HK-2 (cell line): ENCODE measurements around the gene AP2A1.
"Not testable (repeated sequence)": the region's sequence is repeated elsewhere in the genome, so short reads cannot be mapped to it uniquely, and the experiment has no call there.

Experiments used
- DNase-seq: peaks from one replicate; pipeline ENCODE4 v3.0.0-alpha.2; 2018; ENCODE audit not compliant: unreplicated experiment

Gene AP2A1

DNA sequence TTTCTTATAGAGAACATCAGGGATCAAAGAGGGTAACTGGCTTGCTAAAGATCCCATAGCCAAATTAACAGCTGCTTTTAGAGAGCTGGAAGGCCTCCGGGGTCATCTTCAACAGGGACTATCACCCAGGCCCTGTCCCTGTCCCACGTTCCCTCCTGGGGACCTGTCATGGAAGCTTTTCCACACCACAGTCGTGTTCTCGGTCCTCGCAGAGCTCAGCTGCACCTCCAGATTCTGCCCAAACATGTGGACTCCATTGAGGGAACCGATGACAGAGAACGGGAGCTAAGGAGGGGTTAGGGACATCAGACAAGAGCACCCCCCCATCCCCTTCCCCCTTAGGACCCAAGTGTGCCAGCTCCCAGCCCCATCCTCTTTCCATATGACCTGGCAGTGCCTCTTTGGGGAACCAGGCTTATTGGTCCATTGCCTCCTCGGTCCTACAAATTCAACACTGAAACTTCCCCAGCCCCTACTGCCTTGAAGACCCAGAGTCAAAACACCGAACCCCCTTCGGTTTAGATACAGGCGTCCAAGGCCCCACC lies 45.7 kb downstream of the AP2A1 start:
- no peak for DNase-seq

DNA sequence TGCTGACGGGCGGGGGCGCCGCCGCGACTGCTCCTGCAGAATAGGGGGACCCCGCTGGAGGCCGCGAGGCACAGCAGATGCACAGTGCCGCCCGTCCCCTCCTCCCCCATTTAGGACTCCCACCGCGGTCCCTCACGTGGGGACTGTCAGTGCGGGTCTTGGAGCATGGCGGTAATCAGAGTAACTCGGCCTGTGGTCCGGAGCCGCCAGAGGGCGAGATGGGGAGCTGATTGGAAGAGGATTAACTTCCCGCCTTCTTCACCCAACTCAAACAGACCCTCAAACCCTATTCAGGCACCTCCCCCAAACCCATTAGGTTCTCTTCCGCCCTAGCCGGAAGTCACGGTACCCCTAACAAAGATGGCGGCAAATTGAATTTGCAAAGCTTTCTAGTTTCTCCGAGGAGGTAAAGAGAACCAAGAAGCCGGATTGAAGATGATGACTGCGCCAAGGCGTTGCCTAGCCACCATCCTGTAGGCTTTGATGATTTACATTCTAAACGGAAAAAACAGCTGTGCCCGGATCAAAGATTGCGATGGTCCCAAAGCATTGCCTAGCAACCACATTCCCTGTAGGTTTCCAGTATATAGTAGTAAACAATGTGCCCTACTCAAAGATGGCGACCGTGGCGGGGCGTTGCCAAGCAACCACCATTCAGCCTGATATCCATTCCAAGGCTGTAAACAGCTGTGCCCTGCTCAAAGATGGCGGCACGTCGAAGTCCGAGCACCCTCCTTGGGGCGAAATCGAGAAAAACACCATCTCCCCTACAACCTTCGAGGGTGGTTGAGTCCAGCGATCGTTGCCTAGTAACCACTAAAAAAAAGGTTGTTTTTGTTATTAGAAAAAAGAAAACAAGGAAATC lies 46.4 kb downstream of the AP2A1 start, which contains the start of gene FUZ:
TSS of gene FUZ (minus strand) at position 296 of the 865 bp plus-strand sequence. CDS start at position 110, 186 bp downstream.
- DNase-seq = peak; percentile 88

DNA sequence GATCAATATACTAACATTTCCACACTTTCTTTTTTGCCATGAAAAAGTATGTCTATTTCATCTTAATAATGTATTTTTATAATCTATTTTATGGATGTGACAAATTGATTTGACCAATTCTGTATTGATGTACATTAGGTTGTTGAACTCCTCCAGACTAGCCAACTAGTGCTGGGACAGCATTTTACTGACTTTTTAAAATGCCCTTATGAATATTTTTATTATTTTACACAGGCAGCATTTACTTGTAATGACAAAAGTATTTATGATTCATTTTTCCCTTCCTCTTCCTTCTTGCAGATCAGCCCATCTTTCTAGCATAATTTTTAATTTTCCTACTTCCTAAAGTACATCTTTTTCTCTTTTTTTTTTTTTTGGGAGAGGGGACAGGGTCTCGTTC lies 47.2 kb downstream of the AP2A1 start:
- DNase-seq = no peak

DNA sequence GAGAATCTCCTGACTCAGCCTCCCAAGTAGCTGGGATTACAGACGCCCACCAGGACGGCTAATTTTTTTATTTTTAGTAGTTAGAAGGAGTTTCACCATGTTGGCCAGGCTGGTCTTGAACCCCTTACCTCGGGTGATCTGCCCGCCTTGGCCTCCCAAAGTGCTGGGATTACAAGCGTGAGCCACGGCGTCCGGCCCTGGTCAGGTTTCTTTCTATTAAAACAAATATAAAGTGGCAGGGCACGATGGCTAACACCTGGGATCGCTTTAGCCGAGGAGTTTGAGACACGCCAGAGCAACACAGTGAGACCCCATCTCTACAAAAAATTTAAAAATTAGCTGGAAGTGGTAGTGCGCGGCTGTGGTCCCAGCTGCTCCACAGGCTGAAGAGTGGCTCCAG lies 49.8 kb downstream of the AP2A1 start:
- no peak for DNase-seq

DNA sequence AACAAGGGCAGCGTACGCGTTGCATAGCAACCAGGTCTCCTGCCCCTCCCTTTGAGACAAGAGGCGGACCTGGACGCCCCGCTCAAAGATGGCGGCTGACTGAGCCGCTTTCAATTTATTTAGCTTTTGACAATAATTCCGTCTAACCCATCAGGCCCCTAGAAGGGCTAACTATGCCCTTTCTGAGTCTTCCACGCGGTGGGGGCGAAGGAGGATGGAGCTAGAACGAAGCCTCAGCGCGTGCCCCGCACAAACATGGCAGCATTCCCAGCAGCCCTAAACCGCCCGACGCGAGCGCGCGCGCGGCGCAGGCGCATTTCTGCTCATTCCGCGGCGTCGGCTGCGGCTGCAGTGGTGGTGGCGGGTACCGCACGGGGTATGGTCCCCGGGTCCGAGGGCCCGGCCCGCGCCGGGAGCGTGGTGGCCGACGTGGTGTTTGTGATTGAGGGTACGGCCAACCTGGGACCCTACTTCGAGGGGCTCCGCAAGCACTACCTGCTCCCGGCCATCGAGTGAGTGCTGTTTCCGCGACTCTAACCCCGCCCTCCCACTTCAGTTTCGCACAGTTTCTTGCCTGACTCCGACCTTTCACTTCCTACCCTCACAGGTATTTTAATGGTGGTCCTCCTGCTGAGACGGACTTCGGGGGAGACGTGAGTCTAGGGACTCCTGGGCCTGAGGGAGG lies 51.3 kb downstream of the AP2A1 start, which contains the start of gene MED25:
TSS of gene MED25 (plus strand) at position 326 of the 685 bp plus-strand sequence. CDS start at position 379, 53 bp downstream.
- DNase-seq = peak; percentile 85

DNA sequence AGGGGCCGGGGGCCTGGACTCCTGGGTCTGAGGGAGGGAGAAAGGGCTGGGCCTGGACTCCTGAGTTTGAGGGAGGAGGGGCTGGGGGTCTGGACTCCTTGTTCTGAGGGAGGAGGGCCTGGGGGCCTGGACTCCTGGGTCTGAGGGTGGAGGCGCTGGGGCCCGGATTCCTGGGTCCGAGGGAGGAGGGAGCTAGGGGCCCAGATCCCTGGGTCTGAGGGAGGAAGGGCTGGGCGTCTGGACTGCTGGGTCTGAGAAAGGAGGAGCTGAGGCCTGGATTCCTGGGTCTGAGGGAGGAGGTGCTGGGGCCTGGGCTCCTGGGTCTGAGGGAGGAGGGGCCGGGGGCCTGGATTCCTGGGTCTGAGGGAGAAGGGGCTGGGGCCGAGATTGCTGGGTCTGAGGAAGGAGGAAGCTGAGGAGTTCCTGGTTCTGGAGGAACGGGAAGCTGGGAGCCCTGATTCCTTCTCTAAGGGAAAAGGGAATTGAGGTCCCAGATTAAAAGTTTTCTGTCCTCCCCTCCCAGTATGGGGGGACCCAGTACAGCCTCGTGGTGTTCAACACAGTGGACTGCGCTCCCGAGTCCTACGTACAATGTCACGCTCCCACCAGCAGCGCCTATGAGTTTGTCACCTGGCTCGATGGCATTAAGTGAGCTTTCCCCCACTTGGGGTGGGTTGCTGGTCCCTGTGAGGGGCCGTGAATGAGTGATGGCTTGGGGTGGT lies 52.0 kb downstream of the AP2A1 start:
- no peak for DNase-seq

DNA sequence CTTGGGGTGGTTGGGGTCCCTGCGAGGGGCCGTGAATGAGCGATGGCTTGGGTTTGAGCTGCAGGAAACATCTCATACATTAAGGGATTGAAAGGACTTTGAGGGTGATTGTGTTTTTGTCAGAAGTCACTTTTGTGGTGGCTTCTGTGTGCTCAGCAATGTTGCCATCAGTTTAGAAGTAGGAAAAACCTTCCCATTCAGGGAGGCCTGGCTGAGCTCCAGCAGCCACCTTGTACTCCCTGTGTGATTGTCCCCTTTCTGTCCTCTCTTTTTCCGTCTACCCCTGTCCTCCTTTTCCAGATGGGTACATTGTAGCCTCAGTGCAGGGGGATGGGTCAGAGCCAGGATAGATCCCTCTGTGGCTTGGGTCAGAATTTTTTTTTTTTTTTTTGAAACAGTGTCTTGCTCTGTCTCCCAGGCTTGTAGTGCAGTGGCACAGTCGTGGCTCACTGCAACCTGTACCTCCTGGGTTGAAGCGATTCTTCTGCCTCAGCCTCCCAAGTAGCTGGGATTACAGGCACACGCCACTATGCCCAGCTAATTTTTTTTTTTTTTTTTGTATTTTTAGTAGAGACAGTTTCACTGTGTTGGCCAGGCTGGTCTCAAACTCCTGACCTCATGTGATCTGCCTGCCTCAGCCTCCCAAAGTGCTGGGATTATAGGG lies 52.8 kb downstream of the AP2A1 start:
- not testable (repeated sequence) for DNase-seq

DNA sequence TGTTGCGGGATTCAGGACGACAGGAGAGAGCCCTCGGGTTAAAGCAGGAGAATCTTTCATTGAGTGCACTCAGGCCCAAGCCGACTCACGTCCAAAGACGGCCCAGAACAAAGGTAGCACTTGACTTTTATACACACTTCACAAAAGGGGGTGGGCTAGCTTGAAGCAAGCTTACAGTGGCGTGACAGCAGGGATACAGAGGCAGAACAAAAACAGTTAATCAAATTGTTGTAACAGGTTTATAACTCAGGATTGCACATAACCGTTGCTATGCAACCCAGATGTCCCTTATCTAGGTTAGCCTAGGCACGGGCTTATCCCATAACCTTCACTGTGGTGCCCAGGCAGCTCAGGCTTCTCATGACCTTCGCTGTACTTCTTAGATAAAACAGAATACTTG lies 53.3 kb downstream of the AP2A1 start:
- no peak for DNase-seq

DNA sequence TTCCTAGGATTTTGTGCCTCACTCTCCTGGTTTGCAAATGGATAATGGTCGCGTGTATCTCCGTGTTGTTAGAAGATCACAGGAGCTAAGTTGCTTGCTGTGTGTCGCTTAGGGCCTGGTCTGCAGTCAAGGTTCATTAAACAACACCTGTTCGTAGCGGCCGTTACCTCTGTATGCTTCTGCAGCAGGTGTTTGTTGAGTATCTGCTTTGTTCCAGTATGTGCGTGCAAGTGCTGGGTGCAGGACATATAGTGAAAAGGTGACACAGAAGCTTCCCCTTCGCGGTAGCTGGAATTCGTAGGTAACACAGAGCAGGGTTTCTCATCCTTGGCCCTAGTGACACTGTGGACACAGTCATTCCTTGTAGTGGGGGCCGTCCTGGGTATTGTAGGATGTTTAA lies 56.7 kb downstream of the AP2A1 start:
- DNase-seq = no peak

DNA sequence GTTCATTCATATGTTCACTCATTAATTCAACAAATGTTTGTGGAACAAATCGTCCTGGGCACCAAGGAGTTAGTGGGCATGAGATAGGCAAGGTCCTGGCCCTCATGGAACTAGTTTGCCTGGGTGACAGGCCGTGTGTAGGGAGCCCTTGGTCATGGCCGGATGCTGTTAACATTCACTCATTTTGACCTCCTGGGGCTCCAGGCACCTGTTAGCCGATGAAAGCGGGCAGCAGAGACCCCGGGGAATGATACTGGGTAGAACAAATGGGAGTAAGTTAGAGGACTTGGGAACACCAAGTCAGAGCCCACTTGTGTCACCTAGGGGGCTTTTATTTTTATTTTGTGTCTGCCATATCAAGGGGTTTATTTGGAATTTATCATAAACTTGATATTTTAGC lies 57.9 kb downstream of the AP2A1 start:
- DNase-seq = no peak

DNA sequence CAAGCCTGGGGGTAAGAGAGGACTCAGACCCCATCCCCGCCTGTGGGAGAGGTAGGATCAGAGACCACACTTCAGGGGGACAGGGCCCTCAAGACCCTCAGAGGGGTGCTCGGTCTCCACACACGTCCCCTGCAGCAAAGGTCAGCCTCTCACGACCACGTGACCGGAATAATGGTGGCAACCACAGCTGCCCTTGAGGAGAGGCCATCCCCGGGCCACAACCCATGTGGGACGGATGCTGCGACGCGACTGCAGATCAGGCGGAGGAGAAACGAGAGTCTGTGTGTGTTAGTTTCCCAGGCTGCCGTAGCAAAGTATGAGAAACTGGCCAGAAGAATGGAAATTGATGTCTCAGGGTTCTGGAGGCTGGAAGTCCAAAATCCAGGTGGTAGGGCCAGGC lies 60.2 kb downstream of the AP2A1 start:
- no peak for DNase-seq

DNA sequence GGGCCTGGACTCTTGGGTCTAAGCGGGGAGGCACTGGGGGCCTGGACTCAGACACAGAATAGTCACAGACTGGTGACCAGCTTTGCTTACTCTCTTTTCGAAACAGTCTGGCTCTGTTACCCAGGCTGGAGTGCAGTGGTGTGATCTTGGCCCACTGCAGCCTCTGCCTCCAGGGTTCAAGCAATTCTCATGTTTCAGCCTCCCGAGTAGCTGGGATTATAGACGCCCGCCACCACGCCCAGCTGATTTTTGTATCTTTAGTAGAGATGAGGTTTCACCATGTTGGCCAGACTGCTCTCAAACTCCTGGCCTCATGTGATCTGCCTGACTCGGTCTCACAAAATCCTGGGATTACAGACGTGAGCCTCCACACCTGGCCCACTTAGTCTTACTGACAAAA lies 62.4 kb downstream of the AP2A1 start:
- no peak for DNase-seq

DNA sequence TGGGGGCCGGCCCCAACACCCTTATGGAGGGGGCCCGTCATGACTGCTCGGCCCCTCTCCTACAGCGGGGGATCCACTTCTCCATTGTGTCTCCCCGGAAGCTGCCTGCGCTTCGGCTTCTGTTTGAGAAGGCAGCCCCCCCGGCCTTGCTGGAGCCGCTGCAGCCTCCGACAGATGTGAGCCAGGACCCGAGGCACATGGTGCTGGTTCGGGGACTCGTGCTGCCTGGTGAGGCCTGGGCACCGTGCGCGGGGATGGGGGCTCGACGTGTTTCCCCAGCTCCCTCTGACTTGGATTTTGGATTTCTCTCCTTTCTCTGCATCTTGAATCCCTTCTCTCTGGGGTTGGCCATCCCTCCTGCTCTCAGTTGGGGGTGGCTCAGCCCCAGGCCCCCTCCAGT lies 62.9 kb downstream of the AP2A1 start:
- DNase-seq = no peak

DNA sequence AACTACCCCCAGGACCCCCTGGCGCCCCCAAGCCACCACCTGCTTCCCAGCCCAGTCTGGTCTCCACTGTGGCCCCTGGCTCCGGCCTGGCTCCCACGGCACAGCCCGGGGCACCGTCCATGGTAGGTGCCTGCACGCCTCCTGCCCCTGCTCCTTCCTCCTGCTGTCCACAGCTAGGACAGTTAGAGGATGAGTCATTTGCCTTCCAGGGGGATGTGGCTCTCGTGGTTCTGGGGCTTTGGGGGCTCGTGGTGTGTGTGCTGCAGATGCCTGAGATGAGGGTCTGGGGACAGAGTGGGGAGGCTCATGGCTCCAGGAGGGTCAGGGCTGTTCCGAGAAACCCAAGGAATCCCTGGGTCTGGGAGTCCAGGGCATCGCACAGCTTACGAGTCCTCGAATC lies 64.0 kb downstream of the AP2A1 start:
- DNase-seq = no peak

DNA sequence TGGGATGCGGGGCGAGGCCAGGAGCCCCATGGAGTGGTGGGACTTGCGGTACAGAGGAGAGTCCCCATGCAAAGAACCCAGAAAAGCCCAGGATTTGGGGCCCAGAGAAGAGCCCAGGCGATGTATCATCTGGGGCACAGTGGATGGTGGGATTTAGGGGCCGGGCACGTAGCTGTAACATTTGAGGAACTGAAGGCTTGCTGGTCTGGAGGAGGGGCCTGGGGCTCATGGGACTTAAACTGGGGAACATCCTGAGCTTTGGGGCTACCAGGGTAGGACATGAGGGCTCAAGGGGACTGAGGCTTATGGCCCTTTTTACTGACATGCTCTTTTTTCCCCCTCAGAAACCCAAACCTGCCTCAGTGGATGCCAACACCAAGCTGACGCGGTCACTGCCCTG lies 64.8 kb downstream of the AP2A1 start:
- DNase-seq = no peak

DNA sequence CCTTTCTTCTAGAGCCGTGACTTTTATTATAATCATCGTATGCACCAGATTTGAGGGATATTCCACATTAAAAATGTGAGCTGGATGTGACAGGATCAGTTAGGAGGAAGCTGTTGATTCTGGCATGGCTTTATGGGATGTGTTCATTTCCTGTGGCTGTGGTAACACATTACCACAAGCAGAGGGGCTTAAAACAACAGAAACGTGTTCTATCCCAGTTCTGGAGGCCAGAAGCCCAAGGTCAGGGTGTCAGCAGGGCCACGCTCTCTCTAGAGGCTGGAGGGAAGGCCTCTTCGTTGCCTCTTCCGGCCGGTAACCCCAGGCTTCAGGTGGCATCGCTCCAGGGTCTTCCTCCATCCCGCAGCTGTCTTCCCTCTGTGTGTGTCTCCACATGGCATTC lies 65.8 kb downstream of the AP2A1 start:
- DNase-seq = no peak

DNA sequence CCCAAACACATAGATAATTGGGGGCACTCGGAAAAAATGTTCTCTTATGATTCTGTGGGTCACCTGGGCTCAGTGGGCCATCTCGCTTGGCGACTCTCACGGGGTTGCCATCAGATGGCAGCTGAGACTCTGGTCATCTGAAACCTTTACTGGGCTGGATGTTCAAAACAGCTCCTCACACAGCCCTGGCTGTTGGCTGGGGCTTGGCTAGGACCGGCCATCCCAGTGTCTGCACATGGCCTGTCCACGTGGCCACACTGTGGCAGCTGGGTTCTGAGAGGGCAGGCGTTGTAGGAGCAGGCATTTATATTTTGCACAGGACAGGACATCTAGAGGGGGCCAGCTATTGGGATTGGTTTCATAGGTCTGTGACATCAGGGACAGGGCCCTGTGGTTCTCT lies 66.8 kb downstream of the AP2A1 start:
- DNase-seq = no peak

DNA sequence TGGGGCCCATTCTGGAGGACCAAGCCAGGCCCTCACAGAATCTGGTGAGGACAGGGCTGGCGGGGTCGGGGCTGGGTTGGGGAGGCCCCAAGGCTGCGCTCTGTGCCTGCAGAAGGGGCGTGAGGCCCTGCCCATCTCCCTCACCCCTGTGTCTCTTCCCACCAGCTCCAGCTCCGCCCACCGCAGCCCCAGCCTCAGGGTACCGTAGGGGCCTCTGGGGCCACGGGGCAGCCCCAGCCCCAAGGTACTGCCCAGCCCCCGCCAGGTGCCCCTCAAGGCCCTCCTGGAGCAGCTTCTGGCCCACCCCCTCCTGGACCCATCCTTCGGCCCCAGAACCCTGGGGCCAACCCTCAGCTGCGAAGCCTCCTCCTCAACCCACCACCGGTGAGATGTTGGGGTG lies 68.8 kb downstream of the AP2A1 start:
- DNase-seq = no peak

DNA sequence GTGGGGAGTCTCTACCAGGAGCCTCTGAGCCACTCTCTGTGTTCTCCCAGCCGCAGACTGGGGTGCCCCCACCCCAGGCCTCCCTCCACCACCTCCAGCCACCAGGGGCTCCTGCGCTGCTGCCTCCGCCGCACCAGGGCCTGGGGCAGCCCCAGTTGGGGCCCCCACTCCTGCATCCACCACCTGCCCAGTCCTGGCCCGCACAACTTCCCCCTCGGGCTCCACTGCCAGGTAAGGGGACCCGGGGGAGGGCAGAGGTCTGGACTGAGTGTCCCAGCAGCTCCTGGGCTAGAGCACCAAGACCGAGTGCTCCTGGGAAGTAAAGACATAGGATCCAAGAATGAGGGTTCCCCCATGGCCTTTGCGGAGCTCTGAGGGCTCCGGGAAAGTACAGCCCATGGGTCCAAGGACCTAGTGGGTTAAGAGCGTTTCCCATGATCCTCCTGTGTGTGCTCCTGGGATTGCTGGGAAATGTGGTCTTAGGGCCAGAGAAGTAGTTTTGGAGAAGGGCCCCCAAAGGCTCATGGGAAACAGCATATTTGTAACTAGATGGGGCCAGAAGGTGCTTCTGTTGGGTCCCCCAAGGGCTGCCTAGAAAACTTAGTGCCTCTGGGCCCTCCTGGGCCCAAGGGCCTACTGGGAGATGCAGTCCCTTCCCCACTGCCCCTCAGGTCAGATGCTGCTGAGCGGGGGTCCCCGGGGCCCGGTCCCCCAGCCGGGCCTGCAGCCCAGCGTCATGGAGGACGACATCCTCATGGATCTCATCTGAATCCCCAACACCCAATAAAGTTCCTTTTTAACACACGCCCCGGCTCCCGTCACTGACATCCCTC lies 69.6 kb downstream of the AP2A1 start:
- no peak for DNase-seq

DNA sequence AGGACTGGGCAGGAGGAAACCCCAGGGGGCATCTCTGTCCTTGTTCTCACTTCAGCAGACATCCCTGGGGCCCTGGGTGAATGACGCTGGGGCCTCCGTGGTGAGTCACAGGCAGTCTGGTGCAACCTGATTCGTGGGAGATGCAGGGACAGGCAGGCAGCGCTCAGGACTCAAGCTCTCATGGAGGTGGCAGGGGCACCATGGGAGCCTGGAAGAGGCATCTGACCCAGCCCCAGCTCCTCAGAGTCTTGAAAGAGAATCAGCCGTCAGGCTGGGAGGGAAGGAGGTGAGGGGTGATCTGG lies 70.2 kb downstream of the AP2A1 start:
- DNase-seq = no peak

DNA sequence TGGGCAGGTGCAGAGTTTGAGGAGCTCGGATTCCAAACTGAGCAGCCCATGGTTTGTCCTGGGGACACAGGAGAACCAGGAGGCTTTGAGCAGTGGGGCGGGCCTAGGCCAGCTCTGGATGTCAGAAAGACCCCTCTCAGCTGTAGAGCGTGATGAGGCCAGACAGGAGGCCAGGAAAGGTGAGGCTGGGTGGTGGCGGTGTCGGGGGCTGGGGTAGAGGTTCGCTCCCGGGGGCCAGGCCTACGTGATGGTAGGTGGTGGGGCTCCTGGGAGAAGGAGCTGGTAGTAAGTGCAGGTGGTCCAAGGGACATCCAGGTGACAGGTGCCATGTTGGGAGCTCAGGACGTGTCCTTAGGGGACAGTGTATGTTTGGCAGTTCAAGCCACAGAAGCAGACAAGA lies 70.6 kb downstream of the AP2A1 start:
- no peak for DNase-seq
